ENCODE measurements around the gene ANKRD10. TPM values are rescaled to one million over a fixed set of nuclear protein-coding genes. Genes with fewer than 3 reads are reported as not detected.
A peak's percentile ranks its signal among the peaks of the same experiment; 100 is the strongest.

Gene ANKRD10
- total RNA-seq, 1 donor, result 60.5 TPM

DNA sequence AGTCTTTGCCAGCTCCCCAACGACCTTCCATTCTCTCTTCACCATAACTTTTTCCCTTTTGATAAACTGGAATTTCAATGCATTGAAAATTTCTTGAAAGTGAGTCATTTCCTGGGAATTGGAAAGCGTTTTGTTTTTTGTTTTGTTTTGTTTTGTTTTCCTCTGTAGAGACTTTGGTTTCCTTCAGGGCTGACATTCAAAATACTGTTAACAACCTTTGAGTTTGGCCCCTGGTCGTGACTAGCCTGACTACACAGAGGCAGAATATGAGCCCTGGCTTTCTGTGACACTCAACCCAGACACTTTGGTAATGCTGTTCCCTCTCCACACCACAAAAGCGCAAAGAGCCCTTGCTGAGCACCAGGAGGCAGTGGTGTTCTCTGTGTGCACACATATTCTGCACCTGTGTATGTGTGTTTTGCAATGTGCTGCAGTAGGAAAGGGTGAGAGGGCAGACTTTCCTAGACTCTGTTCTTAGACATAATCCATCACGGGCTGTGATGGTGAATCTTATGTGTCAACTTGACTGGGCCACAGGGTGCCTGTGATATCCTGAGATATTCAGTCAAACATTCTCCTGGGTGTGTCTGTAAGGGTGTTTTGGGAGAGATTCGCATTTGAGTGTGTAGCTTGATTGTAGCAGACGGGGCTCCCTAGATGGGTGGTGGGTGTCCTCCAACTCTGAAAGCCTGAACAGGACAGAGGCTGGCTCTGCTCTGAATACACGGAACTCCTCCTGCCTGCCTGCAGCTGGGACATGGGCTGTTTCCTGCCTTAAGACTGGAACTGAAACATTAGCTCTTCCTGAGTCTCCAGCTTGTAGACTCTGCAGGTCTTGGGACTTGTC is 29.5 kb upstream of the ANKRD10 start:
- peak; percentile 86 for DNase-seq (ENCODE audit: low read depth)
- TF ChIP-seq CTCF (IDR thresholded peaks at IDR 0.05; ENCODE audit: insufficient read depth, low read depth, low read length), result peak; percentile 87
- H3K4me3 ChIP-seq (ENCODE audit: low read depth, low read length), result no peak overlapping the region

DNA sequence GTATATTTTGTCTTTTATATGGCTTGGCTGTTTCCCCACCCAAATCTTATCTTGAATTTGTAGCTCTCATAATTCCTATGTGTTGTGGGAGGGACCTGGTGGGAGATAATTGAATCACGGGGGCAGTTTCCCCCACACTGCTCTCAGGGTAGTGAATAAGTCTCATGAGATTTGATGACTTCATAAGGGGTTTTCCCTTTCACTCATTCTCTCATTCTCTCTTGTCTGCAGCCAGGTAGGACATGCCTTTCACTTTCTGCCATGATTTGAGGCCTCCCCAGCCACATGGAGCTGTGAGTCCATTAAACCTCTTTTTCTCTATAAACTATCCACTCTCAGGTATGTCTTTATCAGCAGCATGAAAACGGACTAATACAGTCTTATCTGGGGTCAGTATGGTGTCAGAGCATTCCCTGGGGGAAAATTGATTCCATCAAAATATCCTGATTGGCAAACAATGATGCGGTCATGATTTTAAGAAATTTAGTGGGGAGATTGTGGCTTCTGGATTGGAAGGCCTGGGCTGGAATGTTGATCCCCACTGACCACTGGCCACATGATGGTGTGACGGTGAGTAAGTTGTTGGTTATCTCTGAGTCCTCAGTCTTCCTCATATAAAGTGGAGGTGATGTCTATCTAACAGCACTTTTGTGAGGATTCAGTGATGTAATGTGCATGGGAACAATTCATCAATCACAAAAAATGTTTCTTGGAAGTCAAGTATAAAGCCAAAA is 27.5 kb upstream of the ANKRD10 start:
- DNase-seq (ENCODE audit: low read depth), result no peak
- no peak for TF ChIP-seq CTCF (IDR thresholded peaks at IDR 0.05; ENCODE audit: insufficient read depth, low read depth, low read length)
- no peak overlapping the region for H3K4me3 ChIP-seq (ENCODE audit: low read depth, low read length)

- TF ChIP-seq CTCF (IDR thresholded peaks at IDR 0.05; ENCODE audit: insufficient read depth, low read depth, low read length), result peak; percentile 17
- DNase-seq (ENCODE audit: low read depth), result no peak
- H3K4me3 ChIP-seq (ENCODE audit: low read depth, low read length), result no peak overlapping the region
These were observed 24.0 kb upstream of the ANKRD10 start for GRCh38 chr13:110938662-110939421.

GRCh38 chr13:110937511-110938285 is 22.8 kb upstream of the ANKRD10 start:
- DNase-seq (ENCODE audit: low read depth), result no peak
- no peak for TF ChIP-seq CTCF (IDR thresholded peaks at IDR 0.05; ENCODE audit: insufficient read depth, low read depth, low read length)
- no peak overlapping the region for H3K4me3 ChIP-seq (ENCODE audit: low read depth, low read length)

DNA sequence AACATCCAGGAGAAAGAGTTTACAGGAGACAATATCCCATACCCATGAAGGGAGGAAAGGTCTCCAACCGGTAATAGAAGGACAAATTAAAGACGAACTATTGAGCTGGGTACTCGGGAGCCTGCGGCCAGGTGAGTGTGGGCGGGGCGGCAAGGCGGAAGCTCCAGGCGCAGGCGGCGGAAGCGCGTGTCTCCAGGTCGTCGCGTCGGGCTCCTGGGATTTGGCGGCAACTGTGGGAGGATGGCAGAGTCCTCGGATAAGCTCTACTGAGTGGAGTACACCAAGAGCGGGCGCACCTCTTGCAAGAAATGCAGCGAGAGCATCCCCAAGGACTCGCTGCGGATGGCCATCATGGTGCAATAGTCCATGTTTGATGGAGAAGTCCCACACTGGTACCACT is 21.6 kb upstream of the ANKRD10 start:
- TF ChIP-seq CTCF (IDR thresholded peaks at IDR 0.05; ENCODE audit: insufficient read depth, low read depth, low read length), result no peak
- DNase-seq (ENCODE audit: low read depth), result no peak
- H3K4me3 ChIP-seq (ENCODE audit: low read depth, low read length), result no peak overlapping the region

- H3K4me3 ChIP-seq (ENCODE audit: low read depth, low read length), result no peak overlapping the region
- no peak for TF ChIP-seq CTCF (IDR thresholded peaks at IDR 0.05; ENCODE audit: insufficient read depth, low read depth, low read length)
These were observed 17.7 kb upstream of the ANKRD10 start for GRCh38 chr13:110932588-110932987.

More at GRCh38 chr13:110932588-110932987, 17.7 kb upstream of the ANKRD10 start:
- no peak for DNase-seq (ENCODE audit: low read depth)

Measured in fibroblast of villous mesenchyme (primary cell).